ENCODE data around the gene PRKN.

The PRKN gene

DNA sequence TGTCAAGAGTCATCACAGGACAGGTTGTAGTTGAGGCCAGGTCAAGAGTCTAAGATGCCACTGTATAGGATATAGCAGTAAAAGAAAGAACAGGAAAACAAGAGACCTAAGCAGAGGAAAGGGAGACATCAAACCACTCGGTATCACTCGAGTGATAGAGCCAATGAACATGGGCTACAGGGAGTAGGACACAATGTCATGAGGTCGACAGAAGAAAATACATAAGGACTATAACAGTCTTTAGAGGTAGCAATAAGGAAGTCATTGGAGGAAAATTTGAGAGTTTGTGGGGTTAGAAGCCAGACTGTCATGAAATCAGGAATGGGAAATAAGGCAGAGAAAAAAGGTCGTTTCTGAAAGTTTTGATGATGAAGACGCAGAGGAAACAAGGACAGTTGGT is 99.7 kb downstream of the PRKN start:
- TF ChIP-seq ZNF274 (IDR thresholded peaks at IDR 0.05; ENCODE audit: low read depth, low read length): no peak
- no peak overlapping the region for H3K4me3 ChIP-seq (ENCODE audit: low read length)

DNA sequence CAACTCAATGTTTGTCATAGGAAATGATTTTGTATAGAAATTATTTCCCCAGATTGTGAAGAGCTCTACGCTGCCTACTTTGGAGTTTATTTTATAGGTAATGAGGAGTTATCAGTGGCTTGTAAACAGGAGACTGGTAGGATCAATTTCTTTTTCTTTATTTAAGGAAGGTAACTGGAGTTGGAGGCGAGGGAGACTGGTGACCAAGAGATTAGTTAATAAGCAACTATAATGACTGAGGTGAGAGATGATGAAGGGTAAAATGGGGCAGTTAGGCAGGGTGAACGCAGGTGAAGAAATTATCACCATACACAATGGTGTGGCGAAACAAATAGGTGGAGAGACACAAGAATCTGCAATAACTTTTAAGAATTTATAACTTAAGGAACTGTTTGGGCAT is 100.2 kb downstream of the PRKN start:
- no peak for TF ChIP-seq ZNF274 (IDR thresholded peaks at IDR 0.05; ENCODE audit: low read depth, low read length)
- no peak overlapping the region for H3K4me3 ChIP-seq (ENCODE audit: low read length)

DNA sequence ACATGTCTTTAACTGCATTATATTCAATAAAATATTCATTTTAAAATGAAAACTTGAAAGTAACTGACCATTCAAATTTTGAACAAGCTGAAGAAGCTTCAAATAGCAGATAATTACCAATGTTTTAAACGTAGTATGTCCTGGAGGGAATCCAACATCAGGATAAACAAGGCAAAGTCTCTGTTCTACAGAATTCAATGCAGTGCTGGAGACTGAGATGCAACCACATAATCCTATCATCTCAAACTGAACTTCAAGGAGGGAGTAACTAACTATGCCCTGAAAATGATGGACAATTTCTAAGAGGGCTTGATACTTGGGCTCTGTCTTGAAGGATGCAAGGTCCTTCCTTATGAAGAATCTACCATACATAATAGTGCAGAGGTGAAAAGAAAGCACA is 100.7 kb downstream of the PRKN start:
- no peak for TF ChIP-seq ZNF274 (IDR thresholded peaks at IDR 0.05; ENCODE audit: low read depth, low read length)
- H3K4me3 ChIP-seq (ENCODE audit: low read length): no peak overlapping the region

GRCh38 chr6:162625846-162626540 is 101.6 kb downstream of the PRKN start:
- no peak for TF ChIP-seq ZNF274 (IDR thresholded peaks at IDR 0.05; ENCODE audit: low read depth, low read length)
- H3K4me3 ChIP-seq (ENCODE audit: low read length): no peak overlapping the region

- no peak overlapping the region for H3K4me3 ChIP-seq (ENCODE audit: low read length)
- no peak for TF ChIP-seq ZNF274 (IDR thresholded peaks at IDR 0.05; ENCODE audit: low read depth, low read length)
Observed at GRCh38 chr6:162622572-162622971, 105.0 kb downstream of the PRKN start.

GRCh38 chr6:162621246-162621645 is 106.3 kb downstream of the PRKN start:
- H3K4me3 ChIP-seq (ENCODE audit: low read length): no peak overlapping the region
- TF ChIP-seq ZNF274 (IDR thresholded peaks at IDR 0.05; ENCODE audit: low read depth, low read length): no peak

GRCh38 chr6:162620073-162620472 is 107.5 kb downstream of the PRKN start:
- no peak for TF ChIP-seq ZNF274 (IDR thresholded peaks at IDR 0.05; ENCODE audit: low read depth, low read length)
- H3K4me3 ChIP-seq (ENCODE audit: low read length): no peak overlapping the region

DNA sequence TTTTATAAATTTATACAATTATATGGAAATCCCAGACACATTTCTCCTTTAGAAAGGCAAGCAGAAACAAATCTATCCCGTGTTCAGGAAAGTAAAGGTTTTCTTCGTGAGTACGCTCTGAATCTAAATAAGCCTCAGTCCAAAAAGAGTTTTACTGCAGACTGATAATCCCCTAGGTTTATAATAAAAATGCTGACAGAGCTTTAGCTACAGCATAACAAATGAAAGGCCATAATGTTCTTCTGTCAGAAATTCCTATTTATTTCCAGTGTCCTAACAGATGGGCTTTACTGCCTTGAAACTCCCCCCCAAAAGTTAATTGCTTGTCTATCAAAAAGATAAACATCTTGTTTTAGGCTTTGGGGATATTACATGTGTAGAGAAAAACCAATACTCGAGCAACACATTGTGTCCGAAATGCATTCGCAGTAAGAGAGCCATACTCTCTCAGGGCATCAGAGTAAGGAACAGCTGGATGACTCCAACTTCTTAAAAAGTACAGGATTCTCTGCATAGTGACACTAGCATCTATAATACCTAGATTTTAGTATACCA is 109.0 kb downstream of the PRKN start:
- no peak overlapping the region for H3K4me3 ChIP-seq (ENCODE audit: low read length)
- no peak for TF ChIP-seq ZNF274 (IDR thresholded peaks at IDR 0.05; ENCODE audit: low read depth, low read length)

DNA sequence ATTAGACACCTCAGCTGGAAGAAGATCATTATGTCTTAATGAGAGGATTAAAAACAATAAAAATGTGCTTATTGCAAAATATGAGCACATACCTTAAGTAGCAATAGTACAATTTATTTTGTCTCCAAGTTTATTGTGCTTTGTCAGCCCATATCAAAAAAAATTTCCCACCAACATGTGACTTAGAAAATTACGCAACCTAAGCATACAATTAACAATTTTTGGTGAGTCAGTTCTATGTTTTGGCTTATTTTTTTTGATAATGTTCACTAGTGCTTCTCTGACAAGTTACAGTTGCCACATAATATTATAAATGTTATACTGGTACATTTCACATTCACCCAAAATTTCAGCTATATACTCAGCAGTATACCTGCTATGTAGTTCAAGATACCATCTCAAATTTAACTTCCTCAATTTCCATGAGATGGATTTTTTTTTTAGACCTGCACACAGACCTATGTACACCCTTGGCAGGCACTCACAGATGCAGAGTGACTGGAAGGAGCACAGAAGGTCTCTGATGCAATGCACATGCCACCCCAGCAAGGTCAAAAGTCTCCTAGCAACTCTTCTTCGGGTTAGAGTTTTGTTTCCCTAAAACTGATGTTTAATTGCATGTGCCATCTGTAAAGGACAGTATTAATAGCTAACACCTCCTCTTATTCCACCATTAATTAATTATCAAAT is 112.4 kb downstream of the PRKN start:
- no peak for TF ChIP-seq ZNF274 (IDR thresholded peaks at IDR 0.05; ENCODE audit: low read depth, low read length)

DNA sequence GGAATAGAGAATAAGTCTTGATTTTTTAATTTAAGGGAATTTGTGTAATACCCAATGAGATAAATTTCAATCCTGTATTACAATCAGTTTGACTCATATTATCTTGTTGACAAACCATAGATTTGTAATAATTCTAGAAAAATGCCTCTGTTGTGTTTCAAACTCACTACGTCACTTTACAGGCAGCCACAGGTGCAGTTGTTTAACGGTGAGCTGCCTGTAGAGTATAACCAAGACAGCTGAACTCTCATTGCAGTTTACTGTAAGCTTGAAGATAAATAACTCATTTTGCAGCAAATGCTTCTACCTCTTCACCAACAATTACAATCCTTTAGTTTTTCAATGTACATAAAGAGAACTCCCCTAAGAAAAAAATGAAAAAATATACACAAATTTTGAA is 114.3 kb downstream of the PRKN start:
- TF ChIP-seq ZNF274 (IDR thresholded peaks at IDR 0.05; ENCODE audit: low read depth, low read length): no peak
- no peak overlapping the region for H3K4me3 ChIP-seq (ENCODE audit: low read length)

More for the DNA sequence above, 112.4 kb downstream of the PRKN start:
- H3K4me3 ChIP-seq (ENCODE audit: low read length): no peak overlapping the region

- H3K4me3 ChIP-seq (ENCODE audit: low read length): no peak overlapping the region
- TF ChIP-seq ZNF274 (IDR thresholded peaks at IDR 0.05; ENCODE audit: low read depth, low read length): no peak
Observed at GRCh38 chr6:162612613-162613012, 115.0 kb downstream of the PRKN start.

GRCh38 chr6:162610351-162610750 is 117.2 kb downstream of the PRKN start:
- H3K4me3 ChIP-seq (ENCODE audit: low read length): no peak overlapping the region
- TF ChIP-seq ZNF274 (IDR thresholded peaks at IDR 0.05; ENCODE audit: low read depth, low read length): no peak

- H3K4me3 ChIP-seq (ENCODE audit: low read length): no peak overlapping the region
- no peak for TF ChIP-seq ZNF274 (IDR thresholded peaks at IDR 0.05; ENCODE audit: low read depth, low read length)
Observed at GRCh38 chr6:162605881-162606280, 121.7 kb downstream of the PRKN start.

GRCh38 chr6:162603231-162604015 is 124.1 kb downstream of the PRKN start:
- TF ChIP-seq ZNF274 (IDR thresholded peaks at IDR 0.05; ENCODE audit: low read depth, low read length): no peak
- no peak overlapping the region for H3K4me3 ChIP-seq (ENCODE audit: low read length)

Measured in GM08714 (cell line).